ENCODE measurements around the gene DRD2.

DNA sequence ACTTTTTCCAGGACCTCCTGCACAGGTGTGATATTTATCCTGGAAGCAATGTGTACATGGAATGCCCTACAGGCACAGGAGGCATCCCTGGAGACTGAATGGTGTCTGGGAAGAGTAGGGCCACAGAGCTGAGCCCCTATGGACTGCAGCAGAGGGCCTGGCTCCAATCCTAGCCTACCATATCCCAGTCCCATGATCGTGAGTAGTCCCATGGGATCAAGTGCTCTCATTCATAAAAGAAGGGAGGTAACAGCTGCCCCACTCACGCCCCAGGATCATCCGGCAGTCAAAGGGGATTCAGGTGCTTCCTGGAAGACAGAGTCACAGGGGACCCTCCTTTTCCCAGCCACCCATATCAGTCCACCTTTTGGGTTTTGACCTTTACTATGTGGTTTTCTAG lies 63.7 kb downstream of the DRD2 start:
- TF ChIP-seq, protein P1, sequence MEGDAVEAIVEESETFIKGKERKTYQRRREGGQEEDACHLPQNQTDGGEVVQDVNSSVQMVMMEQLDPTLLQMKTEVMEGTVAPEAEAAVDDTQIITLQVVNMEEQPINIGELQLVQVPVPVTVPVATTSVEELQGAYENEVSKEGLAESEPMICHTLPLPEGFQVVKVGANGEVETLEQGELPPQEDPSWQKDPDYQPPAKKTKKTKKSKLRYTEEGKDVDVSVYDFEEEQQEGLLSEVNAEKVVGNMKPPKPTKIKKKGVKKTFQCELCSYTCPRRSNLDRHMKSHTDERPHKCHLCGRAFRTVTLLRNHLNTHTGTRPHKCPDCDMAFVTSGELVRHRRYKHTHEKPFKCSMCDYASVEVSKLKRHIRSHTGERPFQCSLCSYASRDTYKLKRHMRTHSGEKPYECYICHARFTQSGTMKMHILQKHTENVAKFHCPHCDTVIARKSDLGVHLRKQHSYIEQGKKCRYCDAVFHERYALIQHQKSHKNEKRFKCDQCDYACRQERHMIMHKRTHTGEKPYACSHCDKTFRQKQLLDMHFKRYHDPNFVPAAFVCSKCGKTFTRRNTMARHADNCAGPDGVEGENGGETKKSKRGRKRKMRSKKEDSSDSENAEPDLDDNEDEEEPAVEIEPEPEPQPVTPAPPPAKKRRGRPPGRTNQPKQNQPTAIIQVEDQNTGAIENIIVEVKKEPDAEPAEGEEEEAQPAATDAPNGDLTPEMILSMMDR (IDR thresholded peaks at IDR 0.05) = no peak
- TF ChIP-seq POLR2AphosphoS5 (IDR thresholded peaks at IDR 0.05) = no peak

All from esophagus muscularis mucosa (tissue), 3 donors.